HCT116 (cell line): ENCODE measurements around the gene SRGN. TPM values are rescaled to one million over a fixed set of nuclear protein-coding genes. Genes with fewer than 3 reads are reported as not detected.

ENCODE experiments used
- ATAC-seq: fragments of 200-7000 bp; cut with Tn5 transposase; 2 replicates; pipeline ENCODE4 v1.9.1; 2020; ENCODE audit warnings: mild to moderate bottlenecking, moderate library complexity
- BruUV-seq: library from RNA; stranded (reverse); fragments of 400-500 nt; replicated peaks from 2 replicates; lab custom pipeline; 2021; lab: Mats Ljungman, UMichigan
- CTCF ChIA-PET: fragments of 300-600 bp; sonication (Branson Sonifier 250); formaldehyde crosslinking; loops from one replicate; lab custom pipeline; 2021; ENCODE audit warnings: antibody characterized with exemption; lab: Charles Lee
- POLR2A ChIA-PET: fragments of 300-600, 350-600 bp; sonication (Branson Sonifier 250); formaldehyde crosslinking; loops from one replicate; lab custom pipeline; 2021; ENCODE audit warnings: antibody characterized with exemption; lab: Charles Lee
- RAD21 ChIA-PET, 2 experiments: fragments of 300-600 bp; sonication (Branson Sonifier 250); formaldehyde crosslinking; loops; one replicate each; lab custom pipeline; 2023; ENCODE audit warnings: low total read pairs in 2 of 2; ENCODE audit not compliant: uncharacterized antibody in 2 of 2, unreplicated experiment in 2 of 2, low non-redundant PET in 1 of 2; lab: Charles Lee
- DNase-seq: peaks from one replicate; pipeline ENCODE4 v3.0.0-alpha.2; 2010; ENCODE audit warnings: low read depth, low spot score
- H2AFZ ChIP-seq: fragments of 200-600 bp; shearing (Covaris generic), sonication (generic); 2 replicates; pipeline ENCODE4 v1.6.1; 2017; ENCODE audit warnings: low read depth, mixed run types, mixed read lengths, antibody characterized with exemption, low read length; ENCODE audit not compliant: poor library complexity, severe bottlenecking
- H3K27ac ChIP-seq: 2 replicates; pipeline ENCODE4 v1.5.1; 2012; ENCODE audit warnings: low read depth, low read length
- H3K27me3 ChIP-seq: fragments of 200-600 bp; sonication (generic); 2 replicates; pipeline ENCODE4 v1.6.1; 2016; ENCODE audit warnings: mixed run types, low read length, mixed read lengths; ENCODE audit not compliant: insufficient read depth
- H3K36me3 ChIP-seq, 2 experiments: fragments of 200-500 bp in 1 of 2; fragments of 200-600 bp in 1 of 2; sonication (Bioruptor generic) in 1 of 2; sonication (generic) in 1 of 2; 2 replicates each; pipeline versions ENCODE4 v1.5.1 to v1.6.1; 2014 to 2016; ENCODE audit warnings: low read length in 2 of 2, inconsistent platforms in 1 of 2, mixed read lengths in 1 of 2, mixed run types in 1 of 2; ENCODE audit not compliant: insufficient read depth in 2 of 2, control insufficient read depth in 1 of 2
- H3K4me1 ChIP-seq, 2 experiments: fragments of 200-600 bp in 1 of 2; sonication (generic) in 1 of 2; 2 replicates each; pipeline versions ENCODE4 v1.5.1 to v1.6.1; 2012 to 2017; ENCODE audit warnings: low read length in 2 of 2, inconsistent platforms in 1 of 2, mild to moderate bottlenecking in 1 of 2, mixed read lengths in 1 of 2, mixed run types in 1 of 2, moderate library complexity in 1 of 2; ENCODE audit not compliant: insufficient read depth in 2 of 2, control insufficient read depth in 1 of 2
- H3K4me2 ChIP-seq: fragments of 200-600 bp; sonication (generic); 2 replicates; pipeline ENCODE4 v1.6.1; 2017; ENCODE audit warnings: mixed run types, low read length, mixed read lengths
- H3K4me3 ChIP-seq, 2 experiments: fragments of 200-600 bp in 1 of 2; sonication (generic) in 1 of 2; replicated peaks in 1 of 2; 2 replicates each; pipeline ENCODE4 v1.5.1; 2011 to 2016; ENCODE audit warnings: low read length in 2 of 2, control low read depth in 1 of 2, low read depth in 1 of 2, mild to moderate bottlenecking in 1 of 2, mixed read lengths in 1 of 2, mixed run types in 1 of 2
- H3K79me2 ChIP-seq: fragments of 200-600 bp; sonication (generic); 2 replicates; pipeline ENCODE4 v1.6.1; 2017; ENCODE audit warnings: mild to moderate bottlenecking, mixed run types, low read length, moderate library complexity, mixed read lengths; ENCODE audit not compliant: insufficient read depth
- H3K9ac ChIP-seq: fragments of 200-600 bp; sonication (generic); 2 replicates; pipeline ENCODE4 v1.6.1; 2016; ENCODE audit warnings: low read length, mixed read lengths
- H3K9me2 ChIP-seq: fragments of 200-600 bp; sonication (generic), shearing (Covaris generic); 2 replicates; pipeline ENCODE4 v1.6.1; 2017; ENCODE audit warnings: mixed run types, mild to moderate bottlenecking, moderate library complexity; ENCODE audit not compliant: insufficient read depth
- H3K9me3 ChIP-seq, 2 experiments: fragments of 200-500 bp in 1 of 2; fragments of 200-600 bp in 1 of 2; sonication (Bioruptor generic) in 1 of 2; sonication (generic) in 1 of 2; 2 replicates each; pipeline ENCODE4 v1.6.1; 2014 to 2017; ENCODE audit warnings: low read length in 2 of 2, mixed read lengths in 2 of 2, inconsistent platforms in 1 of 2, low read depth in 1 of 2, mild to moderate bottlenecking in 1 of 2, mixed run types in 1 of 2, moderate library complexity in 1 of 2; ENCODE audit not compliant: control insufficient read depth in 1 of 2, insufficient read depth in 1 of 2
- H4K20me1 ChIP-seq: fragments of 200-600 bp; sonication (generic), shearing (Covaris generic); 2 replicates; pipeline ENCODE4 v1.6.1; 2017; ENCODE audit warnings: mixed run types, mild to moderate bottlenecking, moderate library complexity; ENCODE audit not compliant: insufficient read depth
- CBX3 ChIP-seq: IDR thresholded peaks from 2 replicates; pipeline ENCODE4 v1.6.1; 2012; ENCODE audit warnings: low read depth
- CEBPB ChIP-seq: IDR thresholded peaks from 2 replicates; pipeline ENCODE4 v1.6.1; 2012; ENCODE audit warnings: low read depth
- EGR1 ChIP-seq: IDR thresholded peaks from 2 replicates; pipeline ENCODE4 v1.6.1; 2012; ENCODE audit warnings: low read depth
- EZH2phosphoT487 ChIP-seq: fragments of 200-600 bp; IDR thresholded peaks from 2 replicates; pipeline ENCODE4 v1.6.1; 2018; ENCODE audit warnings: antibody characterized with exemption, borderline replicate concordance
- FOSL1 ChIP-seq: IDR thresholded peaks from 2 replicates; pipeline ENCODE4 v1.6.1; 2012; ENCODE audit warnings: low read depth
- RAD21 ChIP-seq: IDR thresholded peaks from 2 replicates; pipeline ENCODE4 v1.6.1; 2012; ENCODE audit warnings: low read depth, mild to moderate bottlenecking
- SIN3A ChIP-seq: IDR thresholded peaks from 2 replicates; pipeline ENCODE4 v1.6.1; 2012; ENCODE audit warnings: low read depth
- SP1 ChIP-seq: IDR thresholded peaks from 2 replicates; pipeline ENCODE4 v1.6.1; 2012; ENCODE audit warnings: low read depth
- SRF ChIP-seq: IDR thresholded peaks from 2 replicates; pipeline ENCODE4 v1.6.1; 2012; ENCODE audit warnings: low read depth
- TCF7L2 ChIP-seq: IDR thresholded peaks from 2 replicates; pipeline ENCODE4 v1.7.0; 2011; ENCODE audit warnings: borderline replicate concordance, inconsistent platforms; ENCODE audit not compliant: insufficient read depth, insufficient read length; ENCODE audit errors: extremely low read depth
- ZFX ChIP-seq: fragments of 450-650 bp; IDR thresholded peaks from 2 replicates; pipeline ENCODE4 v1.6.1; 2017
- ZNF274 ChIP-seq: fragments of 200-500 bp; sonication (Bioruptor generic); IDR thresholded peaks from 2 replicates; pipeline ENCODE4 v1.6.1; 2014; ENCODE audit warnings: mild to moderate bottlenecking, low read depth, low read length, inconsistent platforms
- intact Hi-C: fragments of 100-400 bp; cut with micrococcal nuclease; formaldehyde crosslinking; loops from 2 replicates; pipeline ENCODE4 v1.10.0; 2022
- total RNA-seq: library from RNA; stranded (reverse); gene quantifications from one replicate; pipeline ENCODE4 v1.2.1, GENCODE V29; 2021; ENCODE audit not compliant: unreplicated experiment
- TF ChIP-seq, protein P1 (sequence below): IDR thresholded peaks from 2 replicates; pipeline ENCODE4 v1.6.1; 2012
- TF ChIP-seq, protein P2 (sequence below): IDR thresholded peaks from 2 replicates; pipeline ENCODE4 v1.6.1; 2012
- TF ChIP-seq, protein P3 (sequence below): IDR thresholded peaks from 2 replicates; pipeline ENCODE4 v1.6.1; 2011; ENCODE audit warnings: mild to moderate bottlenecking, low read length, moderate library complexity; ENCODE audit not compliant: insufficient replicate concordance; ENCODE audit errors: extremely low read depth

Gene SRGN
- total RNA-seq, 1 experiment from 2014 or later: 1.8 TPM

DNA sequence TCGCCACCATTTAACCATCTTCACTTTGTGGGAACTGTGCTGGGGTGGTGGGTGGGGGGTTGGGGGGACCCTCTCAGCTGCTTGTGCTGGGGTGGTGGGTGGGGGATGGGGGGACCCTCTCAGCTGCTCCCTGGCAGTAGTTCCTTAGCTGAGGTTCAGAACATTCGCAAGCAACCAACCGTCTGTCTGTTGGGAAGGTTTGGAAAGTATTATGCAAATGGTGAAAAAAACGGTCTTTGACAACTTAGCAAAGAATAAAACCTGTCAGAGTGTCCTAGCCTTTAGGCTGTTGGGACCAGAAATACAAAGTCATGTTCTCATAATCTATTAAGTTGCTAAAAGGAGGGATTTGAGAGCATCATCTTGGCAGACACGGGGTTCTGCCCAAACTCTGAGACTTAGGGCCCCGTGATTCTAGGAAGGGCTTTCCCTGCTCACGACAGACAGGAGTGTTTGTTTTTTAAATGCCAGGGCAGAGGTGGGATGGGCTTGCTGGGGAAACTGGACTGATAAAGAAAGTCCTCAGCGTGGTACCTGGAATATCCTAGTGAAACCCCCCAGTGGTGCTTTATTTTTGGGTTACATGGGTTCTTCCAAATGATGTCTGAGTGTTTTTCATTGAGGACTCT lies 14.1 kb upstream of the SRGN start:
- Histone ChIP-seq H3K4me3 (no peak overlapping the region), H3K9me2 (no peaks in the 10 kb centered on the region), H3K9ac (no peak overlapping the region), H3K9me3 (no peaks in the 10 kb centered on the region), H3K36me3 (no peaks in the 10 kb centered on the region), H3K27me3 (no peaks in the 10 kb centered on the region), H4K20me1 (no peaks in the 10 kb centered on the region), H3K27ac (no peak overlapping the region), H3K4me2 (no peak overlapping the region), H3K4me1 (no peaks in the 10 kb centered on the region), H2AFZ (no peak overlapping the region), H3K79me2 (no peaks in the 10 kb centered on the region)
- ChIA-PET CTCF (no interaction called here), POLR2A (no interaction called here), RAD21 (no interaction called here)
- intact Hi-C loops: no loop called here
- BruUV-seq: no TSS peak
- no peak for ATAC-seq
- TF ChIP-seq SIN3A (no peak), SRF (no peak), ZFX (no peak), EGR1 (no peak), TCF7L2 (no peak), ZNF274 (no peak), EZH2phosphoT487 (no peak), CEBPB (no peak), CBX3 (no peak), RAD21 (no peak), FOSL1 (no peak), SP1 (no peak)
- TF ChIP-seq, protein P1, sequence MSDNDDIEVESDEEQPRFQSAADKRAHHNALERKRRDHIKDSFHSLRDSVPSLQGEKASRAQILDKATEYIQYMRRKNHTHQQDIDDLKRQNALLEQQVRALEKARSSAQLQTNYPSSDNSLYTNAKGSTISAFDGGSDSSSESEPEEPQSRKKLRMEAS: no peak
- TF ChIP-seq, protein P2, sequence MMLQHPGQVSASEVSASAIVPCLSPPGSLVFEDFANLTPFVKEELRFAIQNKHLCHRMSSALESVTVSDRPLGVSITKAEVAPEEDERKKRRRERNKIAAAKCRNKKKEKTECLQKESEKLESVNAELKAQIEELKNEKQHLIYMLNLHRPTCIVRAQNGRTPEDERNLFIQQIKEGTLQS: no peak
- TF ChIP-seq, protein P3, sequence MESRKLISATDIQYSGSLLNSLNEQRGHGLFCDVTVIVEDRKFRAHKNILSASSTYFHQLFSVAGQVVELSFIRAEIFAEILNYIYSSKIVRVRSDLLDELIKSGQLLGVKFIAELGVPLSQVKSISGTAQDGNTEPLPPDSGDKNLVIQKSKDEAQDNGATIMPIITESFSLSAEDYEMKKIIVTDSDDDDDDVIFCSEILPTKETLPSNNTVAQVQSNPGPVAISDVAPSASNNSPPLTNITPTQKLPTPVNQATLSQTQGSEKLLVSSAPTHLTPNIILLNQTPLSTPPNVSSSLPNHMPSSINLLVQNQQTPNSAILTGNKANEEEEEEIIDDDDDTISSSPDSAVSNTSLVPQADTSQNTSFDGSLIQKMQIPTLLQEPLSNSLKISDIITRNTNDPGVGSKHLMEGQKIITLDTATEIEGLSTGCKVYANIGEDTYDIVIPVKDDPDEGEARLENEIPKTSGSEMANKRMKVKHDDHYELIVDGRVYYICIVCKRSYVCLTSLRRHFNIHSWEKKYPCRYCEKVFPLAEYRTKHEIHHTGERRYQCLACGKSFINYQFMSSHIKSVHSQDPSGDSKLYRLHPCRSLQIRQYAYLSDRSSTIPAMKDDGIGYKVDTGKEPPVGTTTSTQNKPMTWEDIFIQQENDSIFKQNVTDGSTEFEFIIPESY: no peak
- DNase-seq: no peak
